A673 (cell line): ENCODE results near the gene TRAPPC6A. TPM values are rescaled to one million over a fixed set of nuclear protein-coding genes. Genes with fewer than 3 reads are reported as not detected.

Experiments used
- BruUV-seq: library from RNA; stranded (reverse); fragments of 400-500 nt; replicated peaks from 2 replicates; lab custom pipeline; 2021; lab: Mats Ljungman, UMichigan
- CTCF ChIA-PET: fragments of 300-600 bp; sonication (Branson Sonifier 250); formaldehyde crosslinking; loops from one replicate; lab custom pipeline; 2022; ENCODE audit warnings: antibody characterized with exemption; lab: Charles Lee
- POLR2A ChIA-PET: fragments of 300-600 bp; sonication (Branson Sonifier 250); formaldehyde crosslinking; loops from one replicate; lab custom pipeline; 2022; ENCODE audit warnings: antibody characterized with exemption; ENCODE audit not compliant: low non-redundant PET; lab: Charles Lee
- DNase-seq: peaks from one replicate; pipeline ENCODE4 v3.0.0-alpha.2; 2015; ENCODE audit warnings: low spot score
- H3K27ac ChIP-seq: fragments of 200-600 bp; sonication (generic); 2 replicates; pipeline ENCODE4 v1.5.1; 2016; ENCODE audit warnings: mixed run types, low read depth, mild to moderate bottlenecking, mixed read lengths, antibody characterized with exemption, low read length; ENCODE audit not compliant: poor library complexity, severe bottlenecking
- H3K27me3 ChIP-seq: fragments of 200-600 bp; sonication (generic); replicated peaks from 2 replicates; pipeline ENCODE4 v1.6.1; 2017; ENCODE audit warnings: mixed run types, low read depth, mild to moderate bottlenecking, mixed read lengths, antibody characterized with exemption, low read length; ENCODE audit not compliant: insufficient read depth, poor library complexity
- H3K36me3 ChIP-seq: fragments of 200-600 bp; sonication (generic); 2 replicates; pipeline ENCODE4 v1.6.1; 2016; ENCODE audit warnings: mixed run types, mild to moderate bottlenecking, mixed read lengths, antibody characterized with exemption, low read length; ENCODE audit not compliant: insufficient read depth, poor library complexity, severe bottlenecking
- H3K4me1 ChIP-seq: fragments of 200-600 bp; sonication (generic); 2 replicates; pipeline ENCODE4 v1.6.1; 2017; ENCODE audit warnings: mixed run types, mild to moderate bottlenecking, mixed read lengths, antibody characterized with exemption, low read length; ENCODE audit not compliant: insufficient read depth, poor library complexity, severe bottlenecking
- H3K4me3 ChIP-seq: fragments of 200-600 bp; sonication (generic); 2 replicates; pipeline ENCODE4 v1.5.1; 2016; ENCODE audit warnings: low read depth, mixed run types, mild to moderate bottlenecking, mixed read lengths, low read length; ENCODE audit not compliant: poor library complexity, severe bottlenecking
- H3K9me3 ChIP-seq: fragments of 200-600 bp; sonication (generic); 2 replicates; pipeline ENCODE4 v1.6.1; 2016; ENCODE audit warnings: mixed run types, low read depth, mild to moderate bottlenecking, mixed read lengths, antibody characterized with exemption, low read length; ENCODE audit not compliant: poor library complexity, severe bottlenecking
- EZH2 ChIP-seq: fragments of 200-600 bp; sonication (generic); IDR thresholded peaks from 2 replicates; pipeline ENCODE4 v1.6.1; 2017; ENCODE audit warnings: borderline replicate concordance, low read depth, mild to moderate bottlenecking, mixed read lengths, antibody characterized with exemption, low read length; ENCODE audit not compliant: poor library complexity, severe bottlenecking
- intact Hi-C: fragments of 100-400 bp; cut with micrococcal nuclease; formaldehyde crosslinking; loops from one replicate; pipeline ENCODE4 v1.10.0; 2022; ENCODE audit not compliant: unreplicated experiment
- total RNA-seq: library from RNA; stranded (reverse); gene quantifications from 2 replicates; pipeline ENCODE4 v1.2.3, GENCODE V29; 2021
- TF ChIP-seq, protein P1 (sequence below): fragments of 300-800, 200-600 bp; sonication (generic); conservative IDR thresholded peaks from 2 replicates; pipeline ENCODE4 v1.5.1; 2017; ENCODE audit warnings: low read depth, mild to moderate bottlenecking, antibody characterized with exemption, low read length, moderate library complexity, mixed read lengths

Gene TRAPPC6A
- total RNA-seq, 1 experiment from 2014 or later = 5.8 TPM

DNA sequence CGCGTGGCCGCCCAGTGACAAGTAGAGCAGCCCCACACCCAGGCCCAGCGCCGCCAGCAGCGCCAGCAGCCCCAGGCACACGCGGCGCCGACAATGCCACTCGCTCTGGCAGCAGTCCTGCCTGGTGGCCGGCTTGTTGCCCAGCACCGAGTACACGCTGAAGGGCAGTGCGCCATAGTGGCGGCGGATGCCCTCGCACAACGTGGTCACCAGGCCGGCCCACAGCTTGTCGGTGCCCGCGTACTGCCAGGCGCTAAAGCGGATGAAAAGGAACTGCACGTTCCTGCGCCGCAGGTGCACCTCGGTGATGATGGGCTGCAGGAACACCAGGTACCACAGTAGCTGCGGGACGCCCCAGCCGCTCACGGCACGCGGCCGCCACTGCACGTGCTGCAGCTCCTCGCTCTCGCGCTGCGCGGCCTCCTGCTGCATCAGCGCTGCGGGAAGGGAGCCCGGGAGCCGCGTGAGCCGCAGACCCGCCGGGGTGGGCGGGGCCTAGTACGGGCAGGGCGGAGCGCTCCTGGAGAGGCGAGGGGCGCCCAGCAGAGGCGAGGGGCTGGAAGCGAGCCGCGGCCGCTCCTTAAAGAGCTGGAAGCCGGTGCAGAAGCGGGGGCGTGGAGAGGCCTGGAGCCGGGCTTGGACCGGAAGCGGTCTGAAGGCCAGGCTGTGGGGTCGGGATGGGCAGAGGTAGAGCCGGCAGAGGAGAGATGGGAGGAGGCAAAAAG lies 24.5 kb downstream of the TRAPPC6A start:
- H3K4me1 ChIP-seq = peaks cover 13% of the 10 kb centered on the region
- ChIA-PET POLR2A (interaction anchor here (0.6 kb wide), 1 partner anchor 1696 kb away, joined by 3 read pairs; no protein-coding TSS in a partner anchor), CTCF (no interaction called here)
- H3K4me3 ChIP-seq = peak overlapping the region; percentile 27
- no peaks in the 10 kb centered on the region for H3K9me3 ChIP-seq
- DNase-seq = peak; percentile 76
- no peak overlapping the region for H3K27ac ChIP-seq
- TF ChIP-seq EZH2 = no peak
- TF ChIP-seq, protein P1, sequence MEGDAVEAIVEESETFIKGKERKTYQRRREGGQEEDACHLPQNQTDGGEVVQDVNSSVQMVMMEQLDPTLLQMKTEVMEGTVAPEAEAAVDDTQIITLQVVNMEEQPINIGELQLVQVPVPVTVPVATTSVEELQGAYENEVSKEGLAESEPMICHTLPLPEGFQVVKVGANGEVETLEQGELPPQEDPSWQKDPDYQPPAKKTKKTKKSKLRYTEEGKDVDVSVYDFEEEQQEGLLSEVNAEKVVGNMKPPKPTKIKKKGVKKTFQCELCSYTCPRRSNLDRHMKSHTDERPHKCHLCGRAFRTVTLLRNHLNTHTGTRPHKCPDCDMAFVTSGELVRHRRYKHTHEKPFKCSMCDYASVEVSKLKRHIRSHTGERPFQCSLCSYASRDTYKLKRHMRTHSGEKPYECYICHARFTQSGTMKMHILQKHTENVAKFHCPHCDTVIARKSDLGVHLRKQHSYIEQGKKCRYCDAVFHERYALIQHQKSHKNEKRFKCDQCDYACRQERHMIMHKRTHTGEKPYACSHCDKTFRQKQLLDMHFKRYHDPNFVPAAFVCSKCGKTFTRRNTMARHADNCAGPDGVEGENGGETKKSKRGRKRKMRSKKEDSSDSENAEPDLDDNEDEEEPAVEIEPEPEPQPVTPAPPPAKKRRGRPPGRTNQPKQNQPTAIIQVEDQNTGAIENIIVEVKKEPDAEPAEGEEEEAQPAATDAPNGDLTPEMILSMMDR = no peak
- H3K36me3 ChIP-seq = no peaks in the 10 kb centered on the region
- peaks cover 17% of the 10 kb centered on the region for H3K27me3 ChIP-seq
- no TSS peak for BruUV-seq
- intact Hi-C loops = loop anchor here (1.0 kb wide), 1 partner anchor 25 kb away; the partner anchor contains the start of genes BLOC1S3 and TRAPPC6A

DNA sequence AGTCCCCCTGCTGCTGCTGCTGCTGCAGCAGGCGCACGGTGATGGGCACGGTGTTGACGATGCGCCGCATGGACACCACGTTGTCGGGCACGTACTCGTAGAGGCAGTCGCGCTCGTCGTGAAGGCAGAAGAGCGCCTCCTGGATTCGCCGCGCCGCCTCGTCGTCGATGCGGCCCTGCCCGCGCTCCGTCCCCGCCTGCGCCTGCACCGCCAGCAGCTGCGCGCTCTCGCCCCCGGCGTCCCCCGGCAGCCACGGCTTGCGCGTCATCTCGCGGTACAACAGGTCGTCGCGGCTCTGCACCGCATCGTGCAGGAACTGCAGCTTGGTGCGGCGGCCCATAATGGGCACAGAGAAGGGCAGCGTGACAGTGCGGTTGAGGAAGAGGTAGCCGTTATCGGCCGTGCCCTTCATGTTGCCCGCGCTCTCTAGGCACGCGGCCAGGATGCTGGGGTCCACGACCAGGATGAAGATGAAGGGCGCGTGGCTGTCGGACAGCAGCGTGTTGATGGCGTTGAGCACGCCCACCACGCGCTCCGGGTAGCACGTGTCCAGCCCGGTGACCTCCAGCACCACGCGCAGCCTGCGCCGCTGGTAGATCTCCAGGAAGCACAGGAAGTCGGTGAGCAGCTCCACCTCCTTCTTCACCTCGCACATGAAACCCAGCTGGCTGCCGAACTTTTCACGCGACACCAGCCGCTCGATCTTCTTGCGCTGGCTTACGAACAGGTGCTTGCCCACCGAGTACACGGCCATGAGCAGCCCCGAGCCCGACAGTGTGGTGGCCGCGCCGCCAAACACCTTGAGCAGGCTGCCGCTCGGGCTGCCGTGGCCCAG lies 25.3 kb downstream of the TRAPPC6A start:
- no peaks in the 10 kb centered on the region for H3K36me3 ChIP-seq
- H3K4me1 ChIP-seq = peaks cover 13% of the 10 kb centered on the region
- H3K27me3 ChIP-seq = peaks cover 17% of the 10 kb centered on the region
- TF ChIP-seq EZH2 = no peak
- TF ChIP-seq, protein P1 = peak; percentile 36; the same call in 1 of the 2 replicates
- H3K4me3 ChIP-seq = peak overlapping the region; percentile 27
- H3K9me3 ChIP-seq = no peaks in the 10 kb centered on the region
- intact Hi-C loops = loop anchor here (1.0 kb wide), 1 partner anchor 26 kb away; the partner anchor contains the start of genes BLOC1S3 and TRAPPC6A
- peak; percentile 77 for DNase-seq
- ChIA-PET POLR2A (interaction anchor here (0.6 kb wide), 1 partner anchor 1697 kb away, joined by 3 read pairs; no protein-coding TSS in a partner anchor), CTCF (no interaction called here)
- no TSS peak for BruUV-seq
- H3K27ac ChIP-seq = no peak overlapping the region

DNA sequence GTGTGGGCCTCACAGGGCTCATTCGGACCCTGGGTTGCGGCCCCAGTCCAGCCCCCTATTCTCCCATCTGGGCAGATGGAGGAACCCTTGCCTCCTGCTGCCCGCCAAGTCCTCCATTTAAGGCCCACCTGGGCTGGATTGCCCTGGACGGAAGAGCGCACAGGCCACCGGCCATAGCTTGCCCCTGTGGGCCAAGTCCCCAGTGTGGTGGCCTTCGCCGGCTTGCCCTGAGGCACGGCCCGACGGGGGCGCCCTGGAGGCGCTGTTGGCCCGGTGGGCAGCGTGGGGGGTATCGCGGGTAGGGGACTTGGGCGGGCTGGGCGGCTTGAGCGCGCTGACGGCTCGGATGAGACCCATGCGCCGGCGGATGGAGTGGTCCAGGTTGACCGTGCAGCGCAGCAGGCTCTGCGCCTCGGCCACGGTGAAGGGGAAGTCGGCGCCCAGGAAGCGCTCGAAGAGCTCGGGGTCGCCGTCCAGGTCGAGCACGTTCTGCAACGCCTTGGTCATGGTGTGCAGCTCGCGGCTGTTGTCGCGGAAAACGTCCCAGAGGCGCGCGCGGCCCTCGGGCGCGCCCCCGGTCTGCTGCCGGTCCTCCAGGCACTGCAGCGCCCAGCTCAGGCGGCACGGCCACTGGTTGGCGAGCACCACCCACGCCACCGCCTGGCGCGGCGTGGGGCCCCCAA lies 26.1 kb downstream of the TRAPPC6A start:
- Histone ChIP-seq H3K4me1 (peaks cover 13% of the 10 kb centered on the region), H3K9me3 (no peaks in the 10 kb centered on the region), H3K27me3 (peaks cover 17% of the 10 kb centered on the region), H3K27ac (no peak overlapping the region), H3K36me3 (no peaks in the 10 kb centered on the region), H3K4me3 (peak overlapping the region; percentile 13)
- DNase-seq = no peak
- intact Hi-C loops = no loop called here
- CTCF ChIA-PET = no interaction called here
- no TSS peak for BruUV-seq
- TF ChIP-seq EZH2 = peak; percentile 5
- TF ChIP-seq, protein P1 = no peak
- POLR2A ChIA-PET = no interaction called here
